BLaER1 treated with 17β-estradiol and CSF1 and Interleukin-3, amounts not matched to agents 10 nM and 100 nM (cell line): ENCODE measurements around the gene RNF224.

Source experiments
- H3K27ac ChIP-seq, 11 experiments: shearing (Covaris generic); formaldehyde crosslinking; 2 replicates each; pipeline ENCODE4 v1.8.1; 2022
- H3K27me3 ChIP-seq, 11 experiments: shearing (Covaris generic); formaldehyde crosslinking; 2 replicates each; pipeline ENCODE4 v1.8.1; 2022
- H3K36me3 ChIP-seq, 11 experiments: shearing (Covaris generic); formaldehyde crosslinking; 2 replicates each; pipeline ENCODE4 v1.8.1; 2022
- H3K4me1 ChIP-seq, 10 experiments: shearing (Covaris generic); formaldehyde crosslinking; 2 replicates each; pipeline ENCODE4 v1.8.1; 2022
- H3K4me2 ChIP-seq, 11 experiments: shearing (Covaris generic); formaldehyde crosslinking; 2 replicates each; pipeline ENCODE4 v1.8.1; 2022
- H3K4me3 ChIP-seq, 10 experiments: shearing (Covaris generic); formaldehyde crosslinking; 2 replicates each; pipeline ENCODE4 v1.8.1; 2022
- H3K9ac ChIP-seq, 11 experiments: shearing (Covaris generic); formaldehyde crosslinking; 2 replicates each; pipeline ENCODE4 v1.8.1; 2022
- H3K9me3 ChIP-seq, 11 experiments: shearing (Covaris generic); formaldehyde crosslinking; replicated peaks in 1 of 11; 2 replicates each; pipeline ENCODE4 v1.8.1; 2022
- H4K20me1 ChIP-seq, 11 experiments: shearing (Covaris generic); formaldehyde crosslinking; 2 replicates each; pipeline ENCODE4 v1.8.1; 2022
- Cebpa-rat ChIP-seq, 11 experiments: shearing (Covaris generic); IDR thresholded peaks; 2 replicates each; pipeline ENCODE4 v1.8.1; 2022

RNF224 gene

GRCh38 chr9:137227054-137227852 lies at the start of gene RNF224:
RNF224 (plus strand) TSS chr9:137227502; CDS start chr9:137228336, 834 bp downstream.
- H3K27me3 ChIP-seq: no peaks in the 10 kb centered on the region
- peak within 1 kb of the TSS in 1 of 11 experiments; percentile 9; a peak in 1 of 22 replicates for H3K27ac ChIP-seq
- H4K20me1 ChIP-seq: no peaks in the 10 kb centered on the region; a peak in 1 of 22 replicates
- no peaks in the 10 kb centered on the region for H3K9me3 ChIP-seq
- peaks cover 38 to 82% (median 74%) of the 10 kb centered on the region in 10 experiments for H3K4me1 ChIP-seq
- no peak within 1 kb of the TSS for H3K4me3 ChIP-seq
- peak within 1 kb of the TSS in 4 of 11 experiments; percentile 27 to 89 (median 42); a peak in 7 of 22 replicates for H3K9ac ChIP-seq
- TF ChIP-seq Cebpa-rat (IDR thresholded peaks at IDR 0.05): no peak
- H3K36me3 ChIP-seq: no peaks in the 10 kb centered on the region
- H3K4me2 ChIP-seq: peak within 1 kb of the TSS in 10 of 11 experiments; percentile 11 to 85 (median 66); a peak in 15 of 22 replicates

GRCh38 chr9:137178201-137178938 lies 48.9 kb upstream of the RNF224 start:
- peaks cover 49 to 67% (median 63%) of the 10 kb centered on the region in 11 experiments for H3K36me3 ChIP-seq
- peaks cover 29 to 46% (median 39%) of the 10 kb centered on the region in 10 experiments for H3K4me1 ChIP-seq
- peak overlapping the region in 7 of 11 experiments; percentile 16 to 80 (median 64); a peak in 12 of 22 replicates for H3K4me2 ChIP-seq
- peaks cover 0 to 22% (median 0%) of the 10 kb centered on the region in 11 experiments; a peak in 6 of 22 replicates for H3K27me3 ChIP-seq
- TF ChIP-seq Cebpa-rat (IDR thresholded peaks at IDR 0.05): no peak
- no peak overlapping the region for H3K4me3 ChIP-seq
- peak overlapping the region in 8 of 11 experiments; percentile 22 to 68 (median 46); a peak in 13 of 22 replicates for H3K27ac ChIP-seq
- H4K20me1 ChIP-seq: peaks cover 0 to 83% (median 32%) of the 10 kb centered on the region in 11 experiments; a peak in 18 of 22 replicates
- H3K9me3 ChIP-seq: no peaks in the 10 kb centered on the region
- H3K9ac ChIP-seq: peak overlapping the region in 9 of 11 experiments; percentile 14 to 69 (median 44); a peak in 13 of 22 replicates

- Histone ChIP-seq H4K20me1 (peaks cover 0 to 83% (median 28%) of the 10 kb centered on the region in 11 experiments; a peak in 18 of 22 replicates), H3K27ac (peak overlapping the region in 6 of 11 experiments; percentile 32 to 68 (median 54); a peak in 10 of 22 replicates), H3K4me2 (peak overlapping the region in 5 of 11 experiments; percentile 58 to 80 (median 67); a peak in 11 of 22 replicates), H3K9me3 (no peaks in the 10 kb centered on the region), H3K4me1 (peaks cover 22 to 38% (median 32%) of the 10 kb centered on the region in 10 experiments), H3K27me3 (peaks cover 0 to 16% (median 0%) of the 10 kb centered on the region in 11 experiments; a peak in 6 of 22 replicates), H3K4me3 (no peak overlapping the region), H3K36me3 (peaks cover 56 to 74% (median 71%) of the 10 kb centered on the region in 11 experiments), H3K9ac (peak overlapping the region in 8 of 11 experiments; percentile 14 to 69 (median 46); a peak in 11 of 22 replicates)
- TF ChIP-seq Cebpa-rat (IDR thresholded peaks at IDR 0.05): no peak
Measured at GRCh38 chr9:137178939-137179630, 48.2 kb upstream of the RNF224 start.

GRCh38 chr9:137179761-137180160 lies 47.5 kb upstream of the RNF224 start:
- H3K4me1 ChIP-seq: peaks cover 18 to 33% (median 26%) of the 10 kb centered on the region in 10 experiments
- no peaks in the 10 kb centered on the region for H3K9me3 ChIP-seq
- TF ChIP-seq Cebpa-rat (IDR thresholded peaks at IDR 0.05): no peak
- no peak overlapping the region for H3K9ac ChIP-seq
- peaks cover 0 to 85% (median 30%) of the 10 kb centered on the region in 11 experiments; a peak in 18 of 22 replicates for H4K20me1 ChIP-seq
- no peak overlapping the region for H3K4me3 ChIP-seq
- H3K27me3 ChIP-seq: peaks cover 0 to 11% (median 0%) of the 10 kb centered on the region in 11 experiments; a peak in 5 of 22 replicates
- H3K36me3 ChIP-seq: peaks cover 62 to 81% (median 77%) of the 10 kb centered on the region in 11 experiments
- no peak overlapping the region for H3K27ac ChIP-seq
- H3K4me2 ChIP-seq: no peak overlapping the region

- no peaks in the 10 kb centered on the region for H3K9me3 ChIP-seq
- H3K4me3 ChIP-seq: no peak overlapping the region
- no peak overlapping the region for H3K27ac ChIP-seq
- peaks cover 14 to 28% (median 19%) of the 10 kb centered on the region in 10 experiments for H3K4me1 ChIP-seq
- H3K9ac ChIP-seq: no peak overlapping the region
- H4K20me1 ChIP-seq: peaks cover 0 to 87% (median 30%) of the 10 kb centered on the region in 11 experiments; a peak in 18 of 22 replicates
- H3K4me2 ChIP-seq: no peak overlapping the region
- H3K27me3 ChIP-seq: peaks cover 0 to 4% (median 0%) of the 10 kb centered on the region in 11 experiments; a peak in 4 of 22 replicates
- H3K36me3 ChIP-seq: peaks cover 69 to 88% (median 84%) of the 10 kb centered on the region in 11 experiments
- no peak for TF ChIP-seq Cebpa-rat (IDR thresholded peaks at IDR 0.05)
Measured at GRCh38 chr9:137180491-137180890, 46.8 kb upstream of the RNF224 start.

- TF ChIP-seq Cebpa-rat (IDR thresholded peaks at IDR 0.05): no peak
- Histone ChIP-seq H3K27me3 (no peaks in the 10 kb centered on the region), H4K20me1 (peaks cover 0 to 87% (median 31%) of the 10 kb centered on the region in 11 experiments; a peak in 18 of 22 replicates), H3K27ac (no peak overlapping the region), H3K4me3 (no peak overlapping the region), H3K4me2 (no peak overlapping the region), H3K36me3 (peaks cover 80 to 100% (median 95%) of the 10 kb centered on the region in 11 experiments), H3K9ac (no peak overlapping the region), H3K9me3 (no peaks in the 10 kb centered on the region), H3K4me1 (peaks cover 13 to 36% (median 23%) of the 10 kb centered on the region in 10 experiments)
Measured at GRCh38 chr9:137181680-137182079, 45.6 kb upstream of the RNF224 start.

- Histone ChIP-seq H3K4me2 (no peak overlapping the region), H3K36me3 (peaks cover 78 to 98% (median 89%) of the 10 kb centered on the region in 11 experiments), H3K9ac (no peak overlapping the region; a peak in 2 of 22 replicates), H3K27me3 (no peaks in the 10 kb centered on the region), H3K4me1 (peaks cover 22 to 43% (median 34%) of the 10 kb centered on the region in 10 experiments), H3K4me3 (no peak overlapping the region), H3K27ac (no peak overlapping the region), H4K20me1 (peaks cover 0 to 94% (median 38%) of the 10 kb centered on the region in 11 experiments; a peak in 17 of 22 replicates), H3K9me3 (no peaks in the 10 kb centered on the region)
- TF ChIP-seq Cebpa-rat (IDR thresholded peaks at IDR 0.05): no peak
Measured at GRCh38 chr9:137182836-137183235, 44.5 kb upstream of the RNF224 start.
